ENCODE measurements around the gene SPAG6.

The SPAG6 gene

DNA sequence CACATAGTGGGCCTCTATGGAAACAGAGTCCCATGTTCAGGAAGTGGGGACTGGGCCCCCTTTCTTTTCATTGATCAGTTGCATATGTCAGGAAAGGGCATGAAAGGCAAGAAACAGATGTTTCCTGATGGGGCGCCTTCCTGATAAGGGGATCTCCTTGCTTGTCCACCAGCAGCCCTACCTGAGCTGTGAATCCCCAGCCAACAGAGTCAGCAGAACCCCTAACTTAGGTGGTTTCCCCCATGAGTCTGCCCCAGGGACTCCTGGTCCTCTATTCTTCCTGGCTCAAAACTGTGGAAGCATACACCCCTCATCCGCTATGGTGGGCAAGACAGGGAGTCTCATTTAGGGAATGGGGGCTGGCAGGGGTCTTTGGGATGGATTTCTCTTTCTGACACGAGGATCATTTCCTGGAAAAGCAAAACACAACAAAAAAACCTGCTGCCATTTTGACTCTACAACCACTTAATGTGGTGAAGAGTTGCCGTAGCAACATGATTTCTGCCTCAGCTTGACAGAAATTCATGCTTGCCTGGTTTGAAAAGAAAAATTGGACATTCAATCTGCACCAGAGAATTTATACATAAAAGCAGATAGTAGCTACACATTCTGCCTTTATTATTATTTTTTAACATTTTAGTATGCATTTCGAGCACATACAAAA lies 119.8 kb downstream of the SPAG6 start:
- no peak for DNase-seq

DNA sequence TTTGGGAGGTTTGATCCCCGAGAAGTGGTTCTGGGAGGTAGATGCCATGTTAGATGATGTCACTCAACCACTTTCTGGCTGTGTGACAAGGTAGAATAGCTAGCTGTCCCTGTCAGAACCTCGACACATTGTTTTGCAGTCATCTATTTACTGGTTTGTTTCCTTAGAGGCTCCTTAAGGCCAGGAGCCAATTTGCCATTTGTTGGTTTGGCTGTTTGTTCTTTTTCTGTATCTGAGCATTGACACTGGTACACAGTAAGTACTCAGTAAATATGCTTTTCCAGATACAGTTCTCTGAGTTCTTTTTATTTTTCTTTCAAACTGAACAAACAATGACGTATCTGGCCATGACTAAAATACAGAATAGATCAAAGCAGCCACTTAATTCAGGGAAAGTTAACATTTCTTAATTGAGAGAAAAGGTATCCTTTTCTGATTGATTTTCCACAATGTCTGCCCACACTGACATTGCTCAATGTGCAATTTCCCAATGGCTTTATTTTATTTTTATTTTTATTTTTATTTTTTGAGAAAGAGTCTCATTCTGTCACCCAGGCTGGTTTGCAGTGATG lies 121.6 kb downstream of the SPAG6 start:
- DNase-seq: no peak
